ENCODE results near the gene KNSTRN.

Gene KNSTRN

DNA sequence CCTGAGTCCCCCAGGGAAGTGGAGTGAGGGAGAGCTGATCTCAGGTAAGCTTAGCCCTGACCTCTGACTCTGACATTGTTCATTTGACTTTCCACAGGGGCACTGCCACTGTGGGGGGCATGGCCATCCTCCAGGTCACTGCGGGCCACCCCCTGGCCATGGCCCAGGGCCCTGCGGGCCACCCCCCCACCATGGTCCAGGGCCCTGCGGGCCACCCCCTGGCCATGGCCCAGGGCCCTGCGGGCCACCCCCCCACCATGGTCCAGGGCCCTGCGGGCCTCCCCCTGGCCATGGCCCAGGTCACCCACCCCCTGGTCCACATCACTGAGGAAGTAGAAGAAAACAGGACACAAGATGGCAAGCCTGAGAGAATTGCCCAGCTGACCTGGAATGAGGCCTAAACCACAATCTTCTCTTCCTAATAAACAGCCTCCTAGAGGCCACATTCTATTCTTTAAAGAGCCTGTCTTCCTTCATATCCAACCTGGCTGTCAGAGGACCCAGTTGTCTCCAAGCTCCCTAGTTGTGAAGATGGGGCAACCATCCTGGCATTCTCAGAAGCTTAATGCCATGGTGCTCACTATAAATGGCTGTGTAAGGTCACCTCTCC is 26.4 kb upstream of the KNSTRN start:
- Histone ChIP-seq H3K27me3 (ENCODE audit: control insufficient read depth in 5 of 5, insufficient read depth in 4 of 5, low read length in 5 of 5) (peaks cover 0 to 13% (median 0%) of the 10 kb centered on the region in 5 donors), H3K27ac (ENCODE audit: low read depth, low read length) (no peak overlapping the region), H3K4me3 (ENCODE audit: low read depth in 1 of 5, low read length in 5 of 5) (no peak overlapping the region), H3K4me1 (ENCODE audit: control insufficient read depth in 5 of 5, insufficient read depth in 5 of 5, low read length in 5 of 5) (peaks cover 0 to 27% (median 24%) of the 10 kb centered on the region in 5 donors), H3K9me3 (ENCODE audit: control insufficient read depth in 5 of 5, low read length in 5 of 5) (no peaks in the 10 kb centered on the region), H3K36me3 (ENCODE audit: control insufficient read depth in 5 of 5, insufficient read depth in 5 of 5, low read length in 5 of 5) (no peaks in the 10 kb centered on the region), H3K9ac (ENCODE audit: low read length in 5 of 5) (no peak overlapping the region)

DNA sequence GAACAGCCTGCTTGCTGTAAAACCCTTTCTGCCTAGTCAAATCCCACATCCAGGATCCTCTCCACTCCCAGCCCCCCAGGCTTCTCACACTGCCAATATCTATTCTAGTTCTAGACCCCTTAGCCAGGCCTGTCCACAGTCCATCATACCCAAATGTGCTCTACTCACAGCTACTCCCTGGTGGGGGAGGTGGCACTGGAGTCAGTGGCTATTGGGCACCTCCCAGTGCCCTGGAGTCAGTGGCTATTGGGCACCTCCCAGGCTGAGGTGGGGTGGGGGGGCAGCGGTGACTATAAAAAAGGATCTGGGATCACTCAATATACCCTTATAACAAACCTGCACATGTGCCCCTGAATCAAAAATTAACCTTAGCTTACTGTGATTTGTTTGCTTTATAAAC is 25.3 kb upstream of the KNSTRN start:
- Histone ChIP-seq H3K4me3 (ENCODE audit: low read depth in 1 of 5, low read length in 5 of 5) (no peak overlapping the region), H3K4me1 (ENCODE audit: control insufficient read depth in 5 of 5, insufficient read depth in 5 of 5, low read length in 5 of 5) (peaks cover 0 to 27% (median 24%) of the 10 kb centered on the region in 5 donors), H3K9me3 (ENCODE audit: control insufficient read depth in 5 of 5, low read length in 5 of 5) (no peaks in the 10 kb centered on the region), H3K27ac (ENCODE audit: low read depth, low read length) (no peak overlapping the region), H3K9ac (ENCODE audit: low read length in 5 of 5) (no peak overlapping the region), H3K36me3 (ENCODE audit: control insufficient read depth in 5 of 5, insufficient read depth in 5 of 5, low read length in 5 of 5) (no peaks in the 10 kb centered on the region), H3K27me3 (ENCODE audit: control insufficient read depth in 5 of 5, insufficient read depth in 4 of 5, low read length in 5 of 5) (peaks cover 0 to 13% (median 0%) of the 10 kb centered on the region in 5 donors)

GRCh38 chr15:40357723-40358470 is 24.6 kb upstream of the KNSTRN start, which contains the start of gene DISP2:
Gene DISP2, plus strand, starts transcription at chr15:40358219. Its CDS starts 103 bp downstream, at chr15:40358322.
- peak within 1 kb of the TSS in 4 of 5 donors; percentile 63 to 73 (median 68) for H3K4me3 ChIP-seq (ENCODE audit: low read depth in 1 of 5, low read length in 5 of 5)
- peaks cover 0 to 27% (median 24%) of the 10 kb centered on the region in 5 donors for H3K4me1 ChIP-seq (ENCODE audit: control insufficient read depth in 5 of 5, insufficient read depth in 5 of 5, low read length in 5 of 5)
- peak within 1 kb of the TSS in 1 of 5 donors; percentile 26 for H3K9ac ChIP-seq (ENCODE audit: low read length in 5 of 5)
- H3K9me3 ChIP-seq (ENCODE audit: control insufficient read depth in 5 of 5, low read length in 5 of 5), result no peaks in the 10 kb centered on the region
- H3K36me3 ChIP-seq (ENCODE audit: control insufficient read depth in 5 of 5, insufficient read depth in 5 of 5, low read length in 5 of 5), result no peaks in the 10 kb centered on the region
- H3K27ac ChIP-seq (ENCODE audit: low read depth, low read length), result no peak within 1 kb of the TSS
- H3K27me3 ChIP-seq (ENCODE audit: control insufficient read depth in 5 of 5, insufficient read depth in 4 of 5, low read length in 5 of 5), result peaks cover 0 to 13% (median 0%) of the 10 kb centered on the region in 5 donors

DNA sequence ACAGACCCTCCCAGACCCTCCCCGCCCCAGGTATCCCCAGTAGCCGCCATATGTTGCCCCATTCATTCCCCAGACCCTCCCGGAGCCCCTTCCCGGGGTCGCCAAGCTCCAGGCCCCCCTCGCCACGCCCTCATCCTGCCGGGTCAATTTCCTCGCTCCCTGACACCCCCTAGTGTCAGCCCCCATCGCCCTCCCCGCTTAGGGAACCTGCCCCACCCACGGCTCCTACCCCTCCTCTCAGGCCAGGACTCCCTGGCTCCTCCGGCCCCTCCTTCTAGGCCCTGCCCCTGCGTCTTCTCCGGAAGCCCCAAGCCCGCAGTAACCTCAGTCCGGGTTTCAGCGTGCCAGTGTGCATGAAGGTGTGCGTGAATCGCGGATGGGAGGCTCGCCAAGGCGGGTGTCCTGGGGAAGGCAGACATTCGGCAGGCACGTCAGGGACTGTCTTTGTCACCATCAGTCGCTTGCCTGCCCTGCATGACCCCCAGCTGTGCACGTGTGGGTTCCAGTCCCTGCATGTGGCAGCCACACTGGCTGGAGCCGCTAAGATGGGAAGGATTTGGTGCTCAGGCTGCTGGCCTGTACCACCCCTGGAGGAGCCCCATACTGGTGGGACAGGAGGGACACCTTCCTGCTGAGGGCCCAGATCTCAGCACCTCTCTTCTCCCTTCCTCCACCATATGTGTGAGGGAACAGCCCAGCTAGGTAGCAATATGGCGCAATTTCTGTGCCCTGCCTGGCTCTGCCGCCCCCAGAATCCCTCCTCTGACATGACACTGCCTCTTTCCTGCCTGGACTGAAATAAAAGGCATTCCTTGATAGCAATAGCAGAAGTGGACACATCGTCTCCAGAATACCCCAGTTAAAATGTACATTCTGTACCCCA is 23.8 kb upstream of the KNSTRN start:
- Histone ChIP-seq H3K36me3 (ENCODE audit: control insufficient read depth in 5 of 5, insufficient read depth in 5 of 5, low read length in 5 of 5) (no peaks in the 10 kb centered on the region), H3K4me1 (ENCODE audit: control insufficient read depth in 5 of 5, insufficient read depth in 5 of 5, low read length in 5 of 5) (peaks cover 0 to 23% (median 22%) of the 10 kb centered on the region in 5 donors), H3K9me3 (ENCODE audit: control insufficient read depth in 5 of 5, low read length in 5 of 5) (no peaks in the 10 kb centered on the region), H3K27me3 (ENCODE audit: control insufficient read depth in 5 of 5, insufficient read depth in 4 of 5, low read length in 5 of 5) (peaks cover 0 to 8% (median 0%) of the 10 kb centered on the region in 5 donors), H3K9ac (ENCODE audit: low read length in 5 of 5) (no peak overlapping the region), H3K4me3 (ENCODE audit: low read depth in 1 of 5, low read length in 5 of 5) (peak overlapping the region in 4 of 5 donors; percentile 38 to 73 (median 52)), H3K27ac (ENCODE audit: low read depth, low read length) (no peak overlapping the region)

DNA sequence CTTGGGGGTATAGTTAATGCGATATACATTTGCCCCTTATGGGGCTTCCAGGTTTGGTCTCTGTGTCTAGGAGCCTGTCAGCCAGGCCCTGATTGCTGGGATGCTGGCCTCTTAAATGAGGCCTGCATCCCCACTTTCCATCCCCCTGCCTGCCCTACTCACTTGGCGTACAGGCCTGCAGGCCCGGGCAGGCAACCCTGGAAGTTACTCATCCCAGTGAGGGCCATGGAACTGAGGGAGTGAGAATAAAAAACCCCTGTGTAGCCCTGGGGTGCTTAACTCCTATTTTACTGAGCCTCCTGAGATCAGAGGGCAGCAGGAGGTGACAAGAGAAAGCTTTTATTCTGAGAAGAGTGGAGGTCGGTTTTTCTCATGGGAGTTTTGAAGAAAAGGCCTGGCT is 22.5 kb upstream of the KNSTRN start:
- Histone ChIP-seq H3K27me3 (ENCODE audit: control insufficient read depth in 5 of 5, insufficient read depth in 4 of 5, low read length in 5 of 5) (peaks cover 0 to 7% (median 0%) of the 10 kb centered on the region in 5 donors), H3K9ac (ENCODE audit: low read length in 5 of 5) (no peak overlapping the region)

DNA sequence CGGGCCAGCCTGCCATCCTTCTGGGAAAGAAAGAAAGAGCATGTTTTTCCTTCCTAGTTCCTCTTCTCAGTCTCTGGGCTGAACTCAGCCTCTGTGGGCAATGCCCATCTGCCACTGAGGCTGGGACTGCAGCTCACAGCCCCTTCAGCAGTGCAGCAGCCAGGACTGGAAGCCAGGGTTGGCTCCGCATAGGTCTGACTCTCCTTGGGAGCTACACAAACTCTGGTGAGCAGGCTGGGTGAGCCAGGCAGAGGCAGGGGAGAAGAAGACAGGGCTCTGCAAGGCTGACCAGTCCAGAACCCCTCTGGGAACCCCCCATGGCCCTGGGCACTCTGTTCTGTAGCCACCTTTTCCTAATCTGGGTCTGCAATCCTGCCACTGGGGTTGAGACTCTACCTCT is 20.9 kb upstream of the KNSTRN start:
- H3K36me3 ChIP-seq (ENCODE audit: control insufficient read depth in 5 of 5, insufficient read depth in 5 of 5, low read length in 5 of 5), result no peaks in the 10 kb centered on the region

More for the DNA sequence above, 22.5 kb upstream of the KNSTRN start:
- H3K27ac ChIP-seq (ENCODE audit: low read depth, low read length), result no peak overlapping the region
- no peak overlapping the region for H3K4me3 ChIP-seq (ENCODE audit: low read depth in 1 of 5, low read length in 5 of 5)
- H3K4me1 ChIP-seq (ENCODE audit: control insufficient read depth in 5 of 5, insufficient read depth in 5 of 5, low read length in 5 of 5), result peaks cover 0 to 13% (median 13%) of the 10 kb centered on the region in 5 donors
- H3K9me3 ChIP-seq (ENCODE audit: control insufficient read depth in 5 of 5, low read length in 5 of 5), result no peaks in the 10 kb centered on the region
- H3K36me3 ChIP-seq (ENCODE audit: control insufficient read depth in 5 of 5, insufficient read depth in 5 of 5, low read length in 5 of 5), result no peaks in the 10 kb centered on the region

DNA sequence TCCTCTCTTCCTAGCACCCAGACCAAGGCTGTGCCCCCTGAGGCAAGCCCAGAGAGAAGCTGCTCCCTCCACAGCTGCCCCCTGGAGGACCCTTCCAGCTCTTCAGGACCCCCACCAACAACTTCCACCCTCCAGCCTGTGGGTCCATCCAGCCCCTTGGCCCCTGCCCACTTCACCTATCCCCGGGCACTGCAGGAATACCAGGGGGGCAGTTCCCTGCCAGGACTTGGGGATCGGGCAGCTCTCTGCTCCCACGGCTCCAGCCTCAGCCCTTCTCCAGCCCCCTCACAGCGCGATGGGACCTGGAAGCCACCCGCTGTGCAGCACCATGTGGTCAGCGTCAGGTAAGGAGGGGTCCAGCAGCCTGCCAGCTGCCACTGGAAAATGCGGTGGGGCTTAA is 18.9 kb upstream of the KNSTRN start:
- Histone ChIP-seq H3K36me3 (ENCODE audit: control insufficient read depth in 5 of 5, insufficient read depth in 5 of 5, low read length in 5 of 5) (no peaks in the 10 kb centered on the region), H3K4me3 (ENCODE audit: low read depth in 1 of 5, low read length in 5 of 5) (no peak overlapping the region), H3K27ac (ENCODE audit: low read depth, low read length) (no peak overlapping the region), H3K9ac (ENCODE audit: low read length in 5 of 5) (no peak overlapping the region), H3K27me3 (ENCODE audit: control insufficient read depth in 5 of 5, insufficient read depth in 4 of 5, low read length in 5 of 5) (peaks cover 0 to 7% (median 0%) of the 10 kb centered on the region in 5 donors), H3K4me1 (ENCODE audit: control insufficient read depth in 5 of 5, insufficient read depth in 5 of 5, low read length in 5 of 5) (peaks cover 0 to 24% (median 22%) of the 10 kb centered on the region in 5 donors), H3K9me3 (ENCODE audit: control insufficient read depth in 5 of 5, low read length in 5 of 5) (no peaks in the 10 kb centered on the region)

More for the DNA sequence above, 20.9 kb upstream of the KNSTRN start:
- Histone ChIP-seq H3K9ac (ENCODE audit: low read length in 5 of 5) (no peak overlapping the region), H3K9me3 (ENCODE audit: control insufficient read depth in 5 of 5, low read length in 5 of 5) (no peaks in the 10 kb centered on the region), H3K27ac (ENCODE audit: low read depth, low read length) (no peak overlapping the region), H3K4me3 (ENCODE audit: low read depth in 1 of 5, low read length in 5 of 5) (no peak overlapping the region), H3K27me3 (ENCODE audit: control insufficient read depth in 5 of 5, insufficient read depth in 4 of 5, low read length in 5 of 5) (peaks cover 0 to 7% (median 0%) of the 10 kb centered on the region in 5 donors), H3K4me1 (ENCODE audit: control insufficient read depth in 5 of 5, insufficient read depth in 5 of 5, low read length in 5 of 5) (peaks cover 0 to 16% (median 15%) of the 10 kb centered on the region in 5 donors)

- no peak overlapping the region for H3K9ac ChIP-seq (ENCODE audit: low read length in 5 of 5)
- H3K4me1 ChIP-seq (ENCODE audit: control insufficient read depth in 5 of 5, insufficient read depth in 5 of 5, low read length in 5 of 5), result peaks cover 0 to 20% (median 19%) of the 10 kb centered on the region in 5 donors
- H3K27me3 ChIP-seq (ENCODE audit: control insufficient read depth in 5 of 5, insufficient read depth in 4 of 5, low read length in 5 of 5), result peaks cover 0 to 2% (median 0%) of the 10 kb centered on the region in 5 donors
- no peaks in the 10 kb centered on the region for H3K36me3 ChIP-seq (ENCODE audit: control insufficient read depth in 5 of 5, insufficient read depth in 5 of 5, low read length in 5 of 5)
- H3K27ac ChIP-seq (ENCODE audit: low read depth, low read length), result no peak overlapping the region
- H3K4me3 ChIP-seq (ENCODE audit: low read depth in 1 of 5, low read length in 5 of 5), result no peak overlapping the region
- no peaks in the 10 kb centered on the region for H3K9me3 ChIP-seq (ENCODE audit: control insufficient read depth in 5 of 5, low read length in 5 of 5)
Observed at GRCh38 chr15:40364251-40364650, 18.3 kb upstream of the KNSTRN start.

DNA sequence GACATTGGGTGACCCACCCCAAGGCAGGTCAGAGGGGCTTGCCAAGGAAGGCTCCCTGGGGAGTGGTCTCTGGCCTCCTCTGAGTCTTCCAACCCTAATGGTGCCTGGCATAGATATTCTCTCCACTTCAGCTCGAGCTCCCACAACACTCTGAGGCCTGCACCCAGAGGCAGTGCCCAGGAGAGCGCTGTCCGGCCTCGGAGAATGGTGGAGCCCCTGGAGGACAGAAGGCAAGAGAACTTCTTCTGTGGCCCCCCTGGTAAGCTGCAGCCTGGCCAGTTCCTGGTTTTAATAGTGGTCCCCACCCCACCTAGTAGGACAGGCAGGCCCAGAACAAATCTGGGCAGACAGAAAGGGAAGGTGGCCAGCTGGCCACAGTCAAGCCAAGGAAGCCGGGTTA is 17.5 kb upstream of the KNSTRN start:
- H3K36me3 ChIP-seq (ENCODE audit: control insufficient read depth in 5 of 5, insufficient read depth in 5 of 5, low read length in 5 of 5), result no peaks in the 10 kb centered on the region
- no peaks in the 10 kb centered on the region for H3K9me3 ChIP-seq (ENCODE audit: control insufficient read depth in 5 of 5, low read length in 5 of 5)
- H3K4me3 ChIP-seq (ENCODE audit: low read depth in 1 of 5, low read length in 5 of 5), result no peak overlapping the region
- peaks cover 0 to 20% (median 19%) of the 10 kb centered on the region in 5 donors for H3K4me1 ChIP-seq (ENCODE audit: control insufficient read depth in 5 of 5, insufficient read depth in 5 of 5, low read length in 5 of 5)
- no peak overlapping the region for H3K27ac ChIP-seq (ENCODE audit: low read depth, low read length)
- no peaks in the 10 kb centered on the region for H3K27me3 ChIP-seq (ENCODE audit: control insufficient read depth in 5 of 5, insufficient read depth in 4 of 5, low read length in 5 of 5)
- H3K9ac ChIP-seq (ENCODE audit: low read length in 5 of 5), result no peak overlapping the region

Data from subcutaneous abdominal adipose tissue (tissue), 5 donors.